ENCODE measurements around the gene ARHGEF6.

DNA sequence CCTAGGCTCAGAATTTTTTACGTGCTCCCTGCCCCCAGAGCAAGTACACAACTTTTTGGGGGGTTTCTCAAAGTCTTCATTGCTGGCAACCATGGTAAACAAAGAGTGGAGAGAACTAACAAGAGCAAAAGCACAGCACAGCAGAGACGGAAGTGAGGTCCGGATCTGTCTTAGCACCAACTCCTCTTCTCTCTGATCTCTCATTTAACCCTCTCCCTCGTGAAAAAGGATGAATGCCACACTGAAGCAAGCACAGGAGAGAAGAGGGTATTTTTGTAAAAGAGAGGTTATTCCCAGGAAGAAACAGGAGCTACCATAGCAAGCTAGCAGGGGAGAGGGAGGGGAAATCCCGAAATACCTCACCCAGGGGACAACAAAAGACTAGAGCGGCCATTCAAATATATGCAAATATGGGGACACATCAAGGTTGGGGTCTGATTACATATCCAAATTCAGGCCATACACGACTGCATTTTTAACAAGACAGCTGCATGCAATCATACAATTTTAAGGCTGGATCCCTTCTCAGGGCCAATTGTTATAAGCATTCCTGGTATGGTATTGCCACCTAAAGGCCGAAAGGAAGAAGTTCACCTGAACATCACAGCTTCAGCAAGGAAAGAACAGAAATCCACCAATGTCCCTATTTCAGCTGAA, 86.2 kb downstream of the ARHGEF6 start:
- TF ChIP-seq, protein P1, sequence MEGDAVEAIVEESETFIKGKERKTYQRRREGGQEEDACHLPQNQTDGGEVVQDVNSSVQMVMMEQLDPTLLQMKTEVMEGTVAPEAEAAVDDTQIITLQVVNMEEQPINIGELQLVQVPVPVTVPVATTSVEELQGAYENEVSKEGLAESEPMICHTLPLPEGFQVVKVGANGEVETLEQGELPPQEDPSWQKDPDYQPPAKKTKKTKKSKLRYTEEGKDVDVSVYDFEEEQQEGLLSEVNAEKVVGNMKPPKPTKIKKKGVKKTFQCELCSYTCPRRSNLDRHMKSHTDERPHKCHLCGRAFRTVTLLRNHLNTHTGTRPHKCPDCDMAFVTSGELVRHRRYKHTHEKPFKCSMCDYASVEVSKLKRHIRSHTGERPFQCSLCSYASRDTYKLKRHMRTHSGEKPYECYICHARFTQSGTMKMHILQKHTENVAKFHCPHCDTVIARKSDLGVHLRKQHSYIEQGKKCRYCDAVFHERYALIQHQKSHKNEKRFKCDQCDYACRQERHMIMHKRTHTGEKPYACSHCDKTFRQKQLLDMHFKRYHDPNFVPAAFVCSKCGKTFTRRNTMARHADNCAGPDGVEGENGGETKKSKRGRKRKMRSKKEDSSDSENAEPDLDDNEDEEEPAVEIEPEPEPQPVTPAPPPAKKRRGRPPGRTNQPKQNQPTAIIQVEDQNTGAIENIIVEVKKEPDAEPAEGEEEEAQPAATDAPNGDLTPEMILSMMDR (IDR thresholded peaks at IDR 0.05) = peak in 5 of 7 experiments; percentile 12 to 64 (median 38)
- TF ChIP-seq POLR2AphosphoS5 (IDR thresholded peaks at IDR 0.05) (peak in 1 of 3 donors; percentile 26), EP300 (IDR thresholded peaks at IDR 0.05) (no peak)

All from stomach (tissue), 4 donors.